SH-SY5Y (cell line): Measurements from ENCODE around the gene ADNP.

Source experiments
- GATA2 ChIP-seq: IDR thresholded peaks from 2 replicates; pipeline ENCODE4 v1.6.1; 2011; ENCODE audit warnings: mild to moderate bottlenecking, low read depth, low read length
- GATA3 ChIP-seq: IDR thresholded peaks from 2 replicates; pipeline ENCODE4 v1.6.1; 2011; ENCODE audit warnings: low read depth, mild to moderate bottlenecking, low read length, moderate library complexity

GRCh38 chr20:50957276-50957675, 26.0 kb upstream of the ADNP start:
- no peak for TF ChIP-seq GATA3
- no peak for TF ChIP-seq GATA2
